Measurements from ENCODE around the gene PDE4D.

- TF ChIP-seq CTCF (IDR thresholded peaks at IDR 0.05) = no peak
- no peak for TF ChIP-seq POLR2A (IDR thresholded peaks at IDR 0.05)
Observed at GRCh38 chr5:59437176-59437575, 456.4 kb downstream of the PDE4D start.

All from heart left ventricle (tissue), 13 donors.